ENCODE measurements around the gene MAPKAPK5. TPM values are rescaled to one million over a fixed set of nuclear protein-coding genes. Genes with fewer than 3 reads are reported as not detected.
A peak's percentile ranks its signal among the peaks of the same experiment; 100 is the strongest.

The MAPKAPK5 gene, protein sequence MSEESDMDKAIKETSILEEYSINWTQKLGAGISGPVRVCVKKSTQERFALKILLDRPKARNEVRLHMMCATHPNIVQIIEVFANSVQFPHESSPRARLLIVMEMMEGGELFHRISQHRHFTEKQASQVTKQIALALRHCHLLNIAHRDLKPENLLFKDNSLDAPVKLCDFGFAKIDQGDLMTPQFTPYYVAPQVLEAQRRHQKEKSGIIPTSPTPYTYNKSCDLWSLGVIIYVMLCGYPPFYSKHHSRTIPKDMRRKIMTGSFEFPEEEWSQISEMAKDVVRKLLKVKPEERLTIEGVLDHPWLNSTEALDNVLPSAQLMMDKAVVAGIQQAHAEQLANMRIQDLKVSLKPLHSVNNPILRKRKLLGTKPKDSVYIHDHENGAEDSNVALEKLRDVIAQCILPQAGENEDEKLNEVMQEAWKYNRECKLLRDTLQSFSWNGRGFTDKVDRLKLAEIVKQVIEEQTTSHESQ
- total RNA-seq: 10 to 100 TPM; 11.0 to 26.3 TPM
- polyA plus RNA-seq: 10 to 100 TPM; 10.9 to 14.1 TPM

DNA sequence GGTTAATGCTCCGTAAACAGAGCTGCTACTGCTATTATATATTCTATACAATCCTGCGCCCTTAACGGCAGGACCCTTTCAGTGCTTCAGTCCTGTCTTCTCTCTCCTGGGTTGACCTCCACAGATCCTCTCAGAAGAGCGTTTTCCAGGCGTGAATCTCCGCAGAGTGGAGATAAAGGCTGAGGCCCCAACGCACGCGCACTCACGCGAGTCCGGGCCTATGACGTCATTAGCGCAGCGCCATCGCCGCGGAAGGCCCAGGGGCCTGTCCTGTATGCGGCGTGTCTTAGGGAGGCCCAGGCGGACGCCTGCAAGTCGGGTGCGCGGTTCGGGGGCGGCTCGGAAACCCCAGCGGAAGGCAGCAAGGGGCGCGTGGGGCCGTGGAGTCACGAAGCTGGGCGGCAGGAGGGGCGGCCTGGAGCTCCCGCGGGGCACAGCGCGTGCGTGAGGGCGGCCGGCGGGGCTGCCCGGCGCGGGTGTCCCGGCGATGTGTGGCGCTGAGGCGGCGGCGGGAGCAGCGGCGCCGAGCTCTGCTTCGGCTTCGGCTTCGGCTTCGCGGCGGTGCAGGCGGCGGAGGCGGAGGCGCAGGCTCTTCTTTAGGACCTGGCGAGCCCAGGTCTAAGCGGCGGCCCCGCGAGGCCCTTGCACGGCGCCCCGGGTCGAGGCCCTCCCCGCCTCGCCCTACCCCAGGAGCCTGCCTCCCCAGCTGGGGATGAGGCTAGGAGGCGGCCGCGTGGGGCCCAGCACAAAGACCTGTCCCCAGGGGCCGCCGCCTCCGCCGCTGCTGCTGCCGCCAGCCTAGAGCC lies at the start of gene MAPKAPK5:
Gene MAPKAPK5 (plus strand): TSS at position 479 of the 806 bp plus-strand sequence. CDS start 506 bp downstream, outside the sequence.
- Histone ChIP-seq H3K9ac (ENCODE audit: low read depth in 1 of 2, low read length in 2 of 2) (peak within 1 kb of the TSS; percentile 92 to 94), H3K9me3 (ENCODE audit: control insufficient read depth in 4 of 4, low read length in 3 of 4) (no peaks in the 10 kb centered on the region), H3K27ac (ENCODE audit: low read depth in 1 of 2, low read length in 2 of 2) (peak within 1 kb of the TSS; percentile 94 to 95), H3K36me3 (ENCODE audit: control insufficient read depth in 4 of 4, insufficient read depth in 3 of 4, low read depth in 1 of 4, low read length in 3 of 4) (peaks cover 0 to 8% (median 3%) of the 10 kb centered on the region in 4 donors), H3K4me3 (ENCODE audit: low read depth in 1 of 3, low read length in 3 of 3) (peak within 1 kb of the TSS; percentile 69 to 99 (median 98)), H3K27me3 (ENCODE audit: control insufficient read depth in 4 of 4, insufficient read depth in 4 of 4, low read length in 3 of 4) (no peaks in the 10 kb centered on the region), H3K4me1 (ENCODE audit: control insufficient read depth in 4 of 4, insufficient read depth in 4 of 4, low read length in 3 of 4) (peaks cover 14 to 42% (median 33%) of the 10 kb centered on the region in 4 donors)
- peak; percentile 44 for TF ChIP-seq NR2F2 (IDR thresholded peaks at IDR 0.05)
- peak; percentile 70 for TF ChIP-seq YY1 (IDR thresholded peaks at IDR 0.05)
- TF ChIP-seq, protein P1, sequence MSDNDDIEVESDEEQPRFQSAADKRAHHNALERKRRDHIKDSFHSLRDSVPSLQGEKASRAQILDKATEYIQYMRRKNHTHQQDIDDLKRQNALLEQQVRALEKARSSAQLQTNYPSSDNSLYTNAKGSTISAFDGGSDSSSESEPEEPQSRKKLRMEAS (IDR thresholded peaks at IDR 0.05): peak; percentile 61
- peak in 1 of 2 donors; percentile 13 for TF ChIP-seq HNF4A (conservative IDR thresholded peaks at IDR 0.05)
- no peak for TF ChIP-seq EGR1 (IDR thresholded peaks at IDR 0.05; ENCODE audit: low read depth in 2 of 2)
- peak in 1 of 2 donors; percentile 61 for TF ChIP-seq GABPA (IDR thresholded peaks at IDR 0.05 in 1 of 2, conservative IDR thresholded peaks at IDR 0.05 in 1 of 2)
- no peak for TF ChIP-seq JUND (IDR thresholded peaks at IDR 0.05)
- peak; percentile 45 to 69 for TF ChIP-seq RXRA (IDR thresholded peaks at IDR 0.05)
- no peak for TF ChIP-seq FOXA2 (IDR thresholded peaks at IDR 0.05)
- no peak for TF ChIP-seq HNF4G (IDR thresholded peaks at IDR 0.05)
- TF ChIP-seq, protein P2, sequence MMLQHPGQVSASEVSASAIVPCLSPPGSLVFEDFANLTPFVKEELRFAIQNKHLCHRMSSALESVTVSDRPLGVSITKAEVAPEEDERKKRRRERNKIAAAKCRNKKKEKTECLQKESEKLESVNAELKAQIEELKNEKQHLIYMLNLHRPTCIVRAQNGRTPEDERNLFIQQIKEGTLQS (IDR thresholded peaks at IDR 0.05): no peak
- peak; percentile 69 for TF ChIP-seq SP1 (IDR thresholded peaks at IDR 0.05)
- TF ChIP-seq TAF1 (conservative IDR thresholded peaks at IDR 0.05): peak; percentile 66
- TF ChIP-seq, protein P3, sequence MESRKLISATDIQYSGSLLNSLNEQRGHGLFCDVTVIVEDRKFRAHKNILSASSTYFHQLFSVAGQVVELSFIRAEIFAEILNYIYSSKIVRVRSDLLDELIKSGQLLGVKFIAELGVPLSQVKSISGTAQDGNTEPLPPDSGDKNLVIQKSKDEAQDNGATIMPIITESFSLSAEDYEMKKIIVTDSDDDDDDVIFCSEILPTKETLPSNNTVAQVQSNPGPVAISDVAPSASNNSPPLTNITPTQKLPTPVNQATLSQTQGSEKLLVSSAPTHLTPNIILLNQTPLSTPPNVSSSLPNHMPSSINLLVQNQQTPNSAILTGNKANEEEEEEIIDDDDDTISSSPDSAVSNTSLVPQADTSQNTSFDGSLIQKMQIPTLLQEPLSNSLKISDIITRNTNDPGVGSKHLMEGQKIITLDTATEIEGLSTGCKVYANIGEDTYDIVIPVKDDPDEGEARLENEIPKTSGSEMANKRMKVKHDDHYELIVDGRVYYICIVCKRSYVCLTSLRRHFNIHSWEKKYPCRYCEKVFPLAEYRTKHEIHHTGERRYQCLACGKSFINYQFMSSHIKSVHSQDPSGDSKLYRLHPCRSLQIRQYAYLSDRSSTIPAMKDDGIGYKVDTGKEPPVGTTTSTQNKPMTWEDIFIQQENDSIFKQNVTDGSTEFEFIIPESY (IDR thresholded peaks at IDR 0.05): peak; percentile 88
- no peak for TF ChIP-seq FOXA1 (IDR thresholded peaks at IDR 0.05)
- TF ChIP-seq, protein P4, sequence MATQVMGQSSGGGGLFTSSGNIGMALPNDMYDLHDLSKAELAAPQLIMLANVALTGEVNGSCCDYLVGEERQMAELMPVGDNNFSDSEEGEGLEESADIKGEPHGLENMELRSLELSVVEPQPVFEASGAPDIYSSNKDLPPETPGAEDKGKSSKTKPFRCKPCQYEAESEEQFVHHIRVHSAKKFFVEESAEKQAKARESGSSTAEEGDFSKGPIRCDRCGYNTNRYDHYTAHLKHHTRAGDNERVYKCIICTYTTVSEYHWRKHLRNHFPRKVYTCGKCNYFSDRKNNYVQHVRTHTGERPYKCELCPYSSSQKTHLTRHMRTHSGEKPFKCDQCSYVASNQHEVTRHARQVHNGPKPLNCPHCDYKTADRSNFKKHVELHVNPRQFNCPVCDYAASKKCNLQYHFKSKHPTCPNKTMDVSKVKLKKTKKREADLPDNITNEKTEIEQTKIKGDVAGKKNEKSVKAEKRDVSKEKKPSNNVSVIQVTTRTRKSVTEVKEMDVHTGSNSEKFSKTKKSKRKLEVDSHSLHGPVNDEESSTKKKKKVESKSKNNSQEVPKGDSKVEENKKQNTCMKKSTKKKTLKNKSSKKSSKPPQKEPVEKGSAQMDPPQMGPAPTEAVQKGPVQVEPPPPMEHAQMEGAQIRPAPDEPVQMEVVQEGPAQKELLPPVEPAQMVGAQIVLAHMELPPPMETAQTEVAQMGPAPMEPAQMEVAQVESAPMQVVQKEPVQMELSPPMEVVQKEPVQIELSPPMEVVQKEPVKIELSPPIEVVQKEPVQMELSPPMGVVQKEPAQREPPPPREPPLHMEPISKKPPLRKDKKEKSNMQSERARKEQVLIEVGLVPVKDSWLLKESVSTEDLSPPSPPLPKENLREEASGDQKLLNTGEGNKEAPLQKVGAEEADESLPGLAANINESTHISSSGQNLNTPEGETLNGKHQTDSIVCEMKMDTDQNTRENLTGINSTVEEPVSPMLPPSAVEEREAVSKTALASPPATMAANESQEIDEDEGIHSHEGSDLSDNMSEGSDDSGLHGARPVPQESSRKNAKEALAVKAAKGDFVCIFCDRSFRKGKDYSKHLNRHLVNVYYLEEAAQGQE (IDR thresholded peaks at IDR 0.05): peak; percentile 22
- peak in 1 of 2 donors; percentile 27 for TF ChIP-seq RAD21 (IDR thresholded peaks at IDR 0.05)
- TF ChIP-seq, protein P5, sequence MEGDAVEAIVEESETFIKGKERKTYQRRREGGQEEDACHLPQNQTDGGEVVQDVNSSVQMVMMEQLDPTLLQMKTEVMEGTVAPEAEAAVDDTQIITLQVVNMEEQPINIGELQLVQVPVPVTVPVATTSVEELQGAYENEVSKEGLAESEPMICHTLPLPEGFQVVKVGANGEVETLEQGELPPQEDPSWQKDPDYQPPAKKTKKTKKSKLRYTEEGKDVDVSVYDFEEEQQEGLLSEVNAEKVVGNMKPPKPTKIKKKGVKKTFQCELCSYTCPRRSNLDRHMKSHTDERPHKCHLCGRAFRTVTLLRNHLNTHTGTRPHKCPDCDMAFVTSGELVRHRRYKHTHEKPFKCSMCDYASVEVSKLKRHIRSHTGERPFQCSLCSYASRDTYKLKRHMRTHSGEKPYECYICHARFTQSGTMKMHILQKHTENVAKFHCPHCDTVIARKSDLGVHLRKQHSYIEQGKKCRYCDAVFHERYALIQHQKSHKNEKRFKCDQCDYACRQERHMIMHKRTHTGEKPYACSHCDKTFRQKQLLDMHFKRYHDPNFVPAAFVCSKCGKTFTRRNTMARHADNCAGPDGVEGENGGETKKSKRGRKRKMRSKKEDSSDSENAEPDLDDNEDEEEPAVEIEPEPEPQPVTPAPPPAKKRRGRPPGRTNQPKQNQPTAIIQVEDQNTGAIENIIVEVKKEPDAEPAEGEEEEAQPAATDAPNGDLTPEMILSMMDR (IDR thresholded peaks at IDR 0.05; ENCODE audit: low read depth, low read length, missing input control): no peak
- under 1% methylated on average over 84 of the region's 84 CpGs for WGBS
- peak; percentile 99 for DNase-seq (ENCODE audit: low spot score)
